ENCODE measurements around the gene MGAT5.
"Not testable (repeated sequence)": the region's sequence is repeated elsewhere in the genome, so short reads cannot be mapped to it uniquely, and the experiment has no call there.

The MGAT5 gene

GRCh38 chr2:134282629-134283400, 28.9 kb downstream of the MGAT5 start:
- Histone ChIP-seq H3K4me1 (ENCODE audit: control insufficient read depth, low read depth, low read length) (no peaks in the 10 kb centered on the region), H3K27me3 (ENCODE audit: control insufficient read depth, insufficient read depth, low read length) (no peaks in the 10 kb centered on the region), H3K9me3 (ENCODE audit: control insufficient read depth, low read depth, low read length) (no peaks in the 10 kb centered on the region), H3K9ac (ENCODE audit: low read length) (no peak overlapping the region), H3K4me3 (ENCODE audit: low read length) (no peak overlapping the region), H3K27ac (ENCODE audit: low read length) (no peak overlapping the region), H3K36me3 (ENCODE audit: control insufficient read depth, low read depth, low read length) (no peaks in the 10 kb centered on the region)

GRCh38 chr2:134283661-134284060, 29.8 kb downstream of the MGAT5 start:
- Histone ChIP-seq H3K4me3 (ENCODE audit: low read length) (no peak overlapping the region), H3K9me3 (ENCODE audit: control insufficient read depth, low read depth, low read length) (no peaks in the 10 kb centered on the region), H3K4me1 (ENCODE audit: control insufficient read depth, low read depth, low read length) (no peaks in the 10 kb centered on the region), H3K9ac (ENCODE audit: low read length) (no peak overlapping the region), H3K36me3 (ENCODE audit: control insufficient read depth, low read depth, low read length) (no peaks in the 10 kb centered on the region), H3K27ac (ENCODE audit: low read length) (no peak overlapping the region), H3K27me3 (ENCODE audit: control insufficient read depth, insufficient read depth, low read length) (no peaks in the 10 kb centered on the region)

- no peak overlapping the region for H3K9ac ChIP-seq (ENCODE audit: low read length)
- no peaks in the 10 kb centered on the region for H3K9me3 ChIP-seq (ENCODE audit: control insufficient read depth, low read depth, low read length)
- H3K27me3 ChIP-seq (ENCODE audit: control insufficient read depth, insufficient read depth, low read length), result no peaks in the 10 kb centered on the region
- no peaks in the 10 kb centered on the region for H3K4me1 ChIP-seq (ENCODE audit: control insufficient read depth, low read depth, low read length)
- no peak overlapping the region for H3K27ac ChIP-seq (ENCODE audit: low read length)
- H3K4me3 ChIP-seq (ENCODE audit: low read length), result no peak overlapping the region
- no peaks in the 10 kb centered on the region for H3K36me3 ChIP-seq (ENCODE audit: control insufficient read depth, low read depth, low read length)
Observed at GRCh38 chr2:134284119-134284670, 30.3 kb downstream of the MGAT5 start.

GRCh38 chr2:134287323-134287722, 33.5 kb downstream of the MGAT5 start:
- Histone ChIP-seq H3K36me3 (ENCODE audit: control insufficient read depth, low read depth, low read length) (no peaks in the 10 kb centered on the region), H3K4me1 (ENCODE audit: control insufficient read depth, low read depth, low read length) (no peaks in the 10 kb centered on the region), H3K9me3 (ENCODE audit: control insufficient read depth, low read depth, low read length) (no peaks in the 10 kb centered on the region), H3K9ac (ENCODE audit: low read length) (no peak overlapping the region), H3K27me3 (ENCODE audit: control insufficient read depth, insufficient read depth, low read length) (no peaks in the 10 kb centered on the region), H3K27ac (ENCODE audit: low read length) (no peak overlapping the region), H3K4me3 (ENCODE audit: low read length) (no peak overlapping the region)

- H3K27me3 ChIP-seq (ENCODE audit: control insufficient read depth, insufficient read depth, low read length), result no peaks in the 10 kb centered on the region
- no peak overlapping the region for H3K27ac ChIP-seq (ENCODE audit: low read length)
- H3K9ac ChIP-seq (ENCODE audit: low read length), result no peak overlapping the region
- no peaks in the 10 kb centered on the region for H3K9me3 ChIP-seq (ENCODE audit: control insufficient read depth, low read depth, low read length)
- H3K4me3 ChIP-seq (ENCODE audit: low read length), result no peak overlapping the region
- H3K36me3 ChIP-seq (ENCODE audit: control insufficient read depth, low read depth, low read length), result no peaks in the 10 kb centered on the region
- peaks cover 6% of the 10 kb centered on the region for H3K4me1 ChIP-seq (ENCODE audit: control insufficient read depth, low read depth, low read length)
Observed at GRCh38 chr2:134288814-134289213, 34.9 kb downstream of the MGAT5 start.

- Histone ChIP-seq H3K36me3 (ENCODE audit: control insufficient read depth, low read depth, low read length) (no peaks in the 10 kb centered on the region), H3K9me3 (ENCODE audit: control insufficient read depth, low read depth, low read length) (no peaks in the 10 kb centered on the region), H3K9ac (ENCODE audit: low read length) (no peak overlapping the region), H3K4me3 (ENCODE audit: low read length) (no peak overlapping the region), H3K4me1 (ENCODE audit: control insufficient read depth, low read depth, low read length) (peaks cover 6% of the 10 kb centered on the region), H3K27me3 (ENCODE audit: control insufficient read depth, insufficient read depth, low read length) (no peaks in the 10 kb centered on the region), H3K27ac (ENCODE audit: low read length) (no peak overlapping the region)
Observed at GRCh38 chr2:134289225-134289624, 35.4 kb downstream of the MGAT5 start.

DNA sequence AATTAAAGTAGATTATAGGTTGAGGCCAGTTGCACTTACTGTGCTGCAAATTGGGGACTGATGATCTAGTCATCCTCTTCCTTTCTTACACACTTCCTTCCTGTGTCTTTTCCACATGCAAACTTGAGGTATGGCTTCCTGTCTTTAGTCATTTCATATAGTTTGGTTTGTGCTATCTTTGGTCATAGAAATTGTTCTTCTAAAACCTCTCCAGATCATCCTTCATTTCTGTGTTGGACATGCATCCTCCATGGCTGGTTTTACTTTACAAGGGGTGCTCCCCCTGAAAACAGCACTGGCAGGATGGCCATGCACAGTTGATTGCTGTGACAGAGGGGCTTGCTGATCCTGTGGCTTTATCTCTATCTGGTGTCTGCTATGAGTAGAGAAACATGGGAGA, 36.5 kb downstream of the MGAT5 start:
- H3K36me3 ChIP-seq (ENCODE audit: control insufficient read depth, low read depth, low read length), result no peaks in the 10 kb centered on the region
- peaks cover 6% of the 10 kb centered on the region for H3K4me1 ChIP-seq (ENCODE audit: control insufficient read depth, low read depth, low read length)
- H3K9ac ChIP-seq (ENCODE audit: low read length), result no peak overlapping the region
- no peaks in the 10 kb centered on the region for H3K9me3 ChIP-seq (ENCODE audit: control insufficient read depth, low read depth, low read length)
- no peak overlapping the region for H3K4me3 ChIP-seq (ENCODE audit: low read length)
- H3K27ac ChIP-seq (ENCODE audit: low read length), result no peak overlapping the region
- H3K27me3 ChIP-seq (ENCODE audit: control insufficient read depth, insufficient read depth, low read length), result no peaks in the 10 kb centered on the region

- no peak overlapping the region for H3K4me3 ChIP-seq (ENCODE audit: low read length)
- H3K9ac ChIP-seq (ENCODE audit: low read length), result no peak overlapping the region
- no peaks in the 10 kb centered on the region for H3K36me3 ChIP-seq (ENCODE audit: control insufficient read depth, low read depth, low read length)
- H3K4me1 ChIP-seq (ENCODE audit: control insufficient read depth, low read depth, low read length), result peaks cover 6% of the 10 kb centered on the region
- no peaks in the 10 kb centered on the region for H3K9me3 ChIP-seq (ENCODE audit: control insufficient read depth, low read depth, low read length)
- H3K27ac ChIP-seq (ENCODE audit: low read length), result no peak overlapping the region
- no peaks in the 10 kb centered on the region for H3K27me3 ChIP-seq (ENCODE audit: control insufficient read depth, insufficient read depth, low read length)
Observed at GRCh38 chr2:134292514-134292913, 38.6 kb downstream of the MGAT5 start.

DNA sequence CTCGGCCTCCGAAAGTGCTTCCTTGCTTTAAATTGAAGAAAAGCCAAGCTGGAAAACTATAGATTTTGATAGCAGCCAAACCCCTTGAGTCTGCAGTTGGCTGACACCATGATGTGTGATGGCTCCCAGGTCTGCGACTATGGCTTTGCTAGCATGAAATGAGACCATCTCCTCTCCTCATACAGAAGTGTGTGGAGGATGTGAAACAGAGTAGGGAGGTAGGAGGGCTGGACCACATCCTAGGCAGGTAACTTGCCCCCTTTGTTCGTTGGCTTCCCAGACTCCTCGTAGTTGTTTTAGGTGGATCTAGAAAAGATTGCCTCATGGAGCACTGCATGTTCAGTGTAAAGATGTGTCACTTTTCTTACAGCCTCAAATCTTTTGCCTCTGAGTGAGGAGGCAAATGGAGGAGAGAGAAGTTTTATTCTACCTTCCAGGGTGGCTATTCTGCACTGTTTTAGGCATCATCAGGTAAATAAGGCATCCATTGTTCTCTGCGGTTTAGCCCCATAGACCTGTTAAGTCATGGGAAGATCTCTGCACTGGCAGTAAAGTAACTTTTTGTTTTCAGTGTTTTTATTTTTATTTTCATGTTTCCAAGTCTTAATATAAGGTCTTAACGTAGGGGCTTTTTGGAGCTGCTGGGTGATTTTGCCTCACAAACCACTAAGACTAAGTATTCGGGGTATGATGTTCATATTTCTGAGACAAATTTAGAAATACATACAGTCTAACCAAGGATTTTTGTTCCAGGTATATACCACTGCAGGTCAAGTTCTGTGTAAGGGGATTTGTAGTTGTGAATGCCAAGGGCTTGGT, 40.1 kb downstream of the MGAT5 start:
- Histone ChIP-seq H3K36me3 (ENCODE audit: control insufficient read depth, low read depth, low read length) (no peaks in the 10 kb centered on the region), H3K27ac (ENCODE audit: low read length) (no peak overlapping the region), H3K9ac (ENCODE audit: low read length) (no peak overlapping the region), H3K27me3 (ENCODE audit: control insufficient read depth, insufficient read depth, low read length) (no peaks in the 10 kb centered on the region), H3K4me3 (ENCODE audit: low read length) (no peak overlapping the region), H3K4me1 (ENCODE audit: control insufficient read depth, low read depth, low read length) (peaks cover 6% of the 10 kb centered on the region), H3K9me3 (ENCODE audit: control insufficient read depth, low read depth, low read length) (no peaks in the 10 kb centered on the region)

DNA sequence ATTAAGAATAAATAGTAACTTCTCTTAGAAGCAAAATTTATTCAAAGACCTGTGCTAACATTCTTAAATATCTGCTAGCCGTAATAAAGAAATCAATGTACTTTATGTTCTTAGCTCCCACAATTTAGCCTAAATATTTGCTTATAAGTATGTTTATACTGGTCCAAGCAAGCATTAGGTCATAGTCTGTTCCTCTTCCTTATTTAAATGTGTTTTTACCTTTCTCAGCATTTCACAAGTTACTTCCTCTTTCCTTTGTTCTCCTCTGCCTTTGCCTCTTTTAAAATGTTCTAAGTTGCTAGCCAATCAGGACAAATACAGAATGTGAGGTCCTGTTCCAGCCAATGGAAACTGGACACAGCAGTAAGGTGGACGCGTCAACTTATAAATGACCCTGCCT, 40.7 kb downstream of the MGAT5 start:
- H3K4me1 ChIP-seq (ENCODE audit: control insufficient read depth, low read depth, low read length); H3K27me3 ChIP-seq (ENCODE audit: control insufficient read depth, insufficient read depth, low read length); H3K36me3 ChIP-seq (ENCODE audit: control insufficient read depth, low read depth, low read length); H3K27ac ChIP-seq (ENCODE audit: low read length); H3K9ac ChIP-seq (ENCODE audit: low read length); H3K9me3 ChIP-seq (ENCODE audit: control insufficient read depth, low read depth, low read length); H3K4me3 ChIP-seq (ENCODE audit: low read length): not testable (repeated sequence)

GRCh38 chr2:134295441-134295840, 41.6 kb downstream of the MGAT5 start:
- Histone ChIP-seq H3K27me3 (ENCODE audit: control insufficient read depth, insufficient read depth, low read length) (no peaks in the 10 kb centered on the region), H3K4me1 (ENCODE audit: control insufficient read depth, low read depth, low read length) (peaks cover 6% of the 10 kb centered on the region), H3K27ac (ENCODE audit: low read length) (no peak overlapping the region)

More at GRCh38 chr2:134295441-134295840, 41.6 kb downstream of the MGAT5 start:
- Histone ChIP-seq H3K36me3 (ENCODE audit: control insufficient read depth, low read depth, low read length) (no peaks in the 10 kb centered on the region), H3K9ac (ENCODE audit: low read length) (no peak overlapping the region), H3K4me3 (ENCODE audit: low read length) (no peak overlapping the region), H3K9me3 (ENCODE audit: control insufficient read depth, low read depth, low read length) (no peaks in the 10 kb centered on the region)
